Adipose tissue (tissue), 3 donors: ENCODE measurements around the gene IRGM. TPM values are rescaled to one million over a fixed set of nuclear protein-coding genes. Genes with fewer than 3 reads are reported as not detected.

ENCODE experiments used
- H3K27ac ChIP-seq: one replicate; pipeline ENCODE4 v1.5.1; 2013; ENCODE audit warnings: low read depth, low read length
- WGBS, 3 donors: extraction: QIAGEN DNeasy Blood & Tissue Kit; methylation state at CpG; one replicate each; pipeline ENCODE4 v1.1.7; 2013; 5-methylcytosine and 5-hydroxymethylcytosine counted together
- polyA plus RNA-seq, 3 donors: library from polyadenylated mRNA; stranded (reverse); fragments of 200-250 nt; gene quantifications; one replicate each; pipeline ENCODE4 v1.2.3, GENCODE V29; 2013
- donor health status: healthy with polysubstance abuse.
- donor health status: Bipolar disorder and iron deficiency.
- donor health status: healthy.

IRGM gene
- polyA plus RNA-seq, 3 donors = not detected

GRCh38 chr5:150862070-150862469, 15.7 kb downstream of the IRGM start:
- WGBS, 3 donors = 53 to 85% (median 62%) methylated on average over 1 of the region's 1 CpG
- no peak overlapping the region for H3K27ac ChIP-seq

DNA sequence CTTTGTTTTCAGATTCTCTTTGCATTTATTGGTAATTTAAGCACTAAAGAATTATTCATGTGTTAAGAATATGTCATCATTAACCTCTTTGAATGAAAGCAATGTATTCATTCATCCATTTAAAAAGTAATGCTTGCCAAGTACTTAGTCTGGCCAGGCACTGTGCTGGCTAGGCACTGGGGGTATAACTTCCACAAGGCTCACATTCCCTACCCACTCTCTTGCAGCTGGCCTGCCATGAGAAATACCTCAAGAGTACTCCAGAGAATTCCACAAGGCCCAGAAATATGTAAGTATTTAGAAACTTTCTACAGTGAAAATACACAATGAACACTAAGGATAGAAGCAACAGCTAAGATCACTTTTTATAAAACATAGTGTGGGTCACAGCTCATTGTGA, 33.0 kb downstream of the IRGM start:
- no peak overlapping the region for H3K27ac ChIP-seq

GRCh38 chr5:150895431-150896428, 49.4 kb downstream of the IRGM start:
- no peak overlapping the region for H3K27ac ChIP-seq
- WGBS, 3 donors = 96 to 99% (median 97%) methylated on average over 8 of the region's 8 CpGs

Other genes with a start within 250 kb of the IRGM start
- gene SYNPO, start 205.9 kb upstream of the IRGM start, polyA plus RNA-seq = 10 to 100 TPM; 15.8 to 66.8 (median 59.7) TPM
- gene MYOZ3, start 185.3 kb upstream of the IRGM start, polyA plus RNA-seq = under 1 TPM; 0.06 to 0.79 (median 0.24) TPM
- gene RBM22, start 145.5 kb upstream of the IRGM start, polyA plus RNA-seq = 10 to 100 TPM; 17.0 to 24.4 (median 24.1) TPM
- 10 to 100 TPM; 22.5 to 24.3 (median 23.1) TPM for gene DCTN4, start 87.5 kb upstream of the IRGM start, polyA plus RNA-seq
- gene SMIM3, start 67.8 kb upstream of the IRGM start, polyA plus RNA-seq = 100 to 1,000 TPM in 2 of 3 donors, 10 to 100 TPM in 1; 31.7 to 152 (median 114) TPM
- 1 to 10 TPM; 1.8 to 3.3 (median 2.8) TPM for gene ZNF300, start 58.5 kb downstream of the IRGM start, polyA plus RNA-seq
- gene GPX3, start 174.1 kb downstream of the IRGM start, polyA plus RNA-seq = 1,000 to 10,000 TPM in 2 of 3 donors, 100 to 1,000 TPM in 1; 431 to 7,652 (median 5,613) TPM
- 100 to 1,000 TPM in 1 of 3 donors, 10 to 100 TPM in 2; 62.7 to 264 (median 97.5) TPM for gene TNIP1, start 234.5 kb downstream of the IRGM start, polyA plus RNA-seq